ENCODE data around the gene ATP11A.

The ATP11A gene

GRCh38 chr13:112744168-112745021 is 54.6 kb downstream of the ATP11A start:
- no peak for DNase-seq

GRCh38 chr13:112746044-112746443 is 56.2 kb downstream of the ATP11A start:
- no peak for DNase-seq

- no peak for DNase-seq
Observed at GRCh38 chr13:112747256-112747655, 57.4 kb downstream of the ATP11A start.

GRCh38 chr13:112748947-112749735 is 59.3 kb downstream of the ATP11A start:
- DNase-seq = no peak

GRCh38 chr13:112750570-112750969 is 60.7 kb downstream of the ATP11A start:
- DNase-seq = no peak

GRCh38 chr13:112751617-112752016 is 61.8 kb downstream of the ATP11A start:
- DNase-seq = no peak

- no peak for DNase-seq
Observed at GRCh38 chr13:112752211-112752610, 62.4 kb downstream of the ATP11A start.

- no peak for DNase-seq
Observed at GRCh38 chr13:112752711-112753541, 63.1 kb downstream of the ATP11A start.

- no peak for DNase-seq
Observed at GRCh38 chr13:112753833-112754232, 64.0 kb downstream of the ATP11A start.

GRCh38 chr13:112754281-112755025 is 64.6 kb downstream of the ATP11A start:
- no peak for DNase-seq

GRCh38 chr13:112755331-112755730 is 65.5 kb downstream of the ATP11A start:
- no peak for DNase-seq

- no peak for DNase-seq
Observed at GRCh38 chr13:112756081-112756480, 66.2 kb downstream of the ATP11A start.

- no peak for DNase-seq
Observed at GRCh38 chr13:112756511-112756966, 66.7 kb downstream of the ATP11A start.

GRCh38 chr13:112756967-112757758 is 67.3 kb downstream of the ATP11A start:
- no peak for DNase-seq

GRCh38 chr13:112757759-112758086 is 67.9 kb downstream of the ATP11A start:
- no peak for DNase-seq

GRCh38 chr13:112759053-112759452 is 69.2 kb downstream of the ATP11A start:
- no peak for DNase-seq

- no peak for DNase-seq
Observed at GRCh38 chr13:112759827-112760226, 70.0 kb downstream of the ATP11A start.

- DNase-seq = no peak
Observed at GRCh38 chr13:112760435-112760834, 70.6 kb downstream of the ATP11A start.

- DNase-seq = no peak
Observed at GRCh38 chr13:112760931-112761330, 71.1 kb downstream of the ATP11A start.

- DNase-seq = no peak
Observed at GRCh38 chr13:112761701-112762689, 72.2 kb downstream of the ATP11A start.
